Prostate gland (tissue), 2 donors: ENCODE measurements around the gene MAPK8IP3. TPM values are rescaled to one million over a fixed set of nuclear protein-coding genes. Genes with fewer than 3 reads are reported as not detected.

ENCODE experiments used
- DNase-seq: peaks from one replicate; pipeline ENCODE4 v3.0.0-alpha.2; 2019; ENCODE audit warnings: low spot score
- H3K27ac ChIP-seq, 2 donors: fragments of 200-600 bp; sonication (generic); 2 replicates each; pipeline ENCODE4 v1.5.1; 2017 to 2019
- H3K27me3 ChIP-seq: fragments of 200-600 bp; sonication (generic); replicated peaks from 2 replicates; pipeline ENCODE4 v1.5.1; 2019; ENCODE audit not compliant: insufficient read depth
- H3K36me3 ChIP-seq, 2 donors: fragments of 200-600 bp; sonication (generic); 1 replicate in 1 of 2; 2 replicates in 1 of 2; pipeline versions ENCODE4 v1.5.1 to v1.8.1; 2017 to 2019
- H3K4me1 ChIP-seq: fragments of 200-600 bp; sonication (generic); replicated peaks from 2 replicates; pipeline ENCODE4 v1.5.1; 2019
- H3K4me3 ChIP-seq, 2 donors: fragments of 200-600 bp; sonication (generic); 2 replicates each; pipeline ENCODE4 v1.5.1; 2017 to 2019
- H3K9me3 ChIP-seq: fragments of 200-600 bp; sonication (generic); 2 replicates; pipeline ENCODE4 v1.5.1; 2017
- POLR2A ChIP-seq: fragments of 450-650 bp; IDR thresholded peaks from one replicate; pipeline ENCODE4 v1.6.1; 2016; ENCODE audit warnings: antibody characterized with exemption, mild to moderate bottlenecking
- POLR2AphosphoS5 ChIP-seq: sonication (generic); formaldehyde crosslinking; IDR thresholded peaks from one replicate; pipeline ENCODE4 v1.6.1; 2017; ENCODE audit warnings: antibody characterized with exemption
- WGBS: methylation state at CpG from one replicate; pipeline ENCODE4 v1.1.5; 2018; 5-methylcytosine and 5-hydroxymethylcytosine counted together
- intact Hi-C: fragments of 100-400 bp; cut with DNase I; formaldehyde crosslinking; loops from one replicate; pipeline ENCODE4 v1.14.2; 2022
- total RNA-seq, 2 donors: library from RNA; depleted of rRNA; stranded (reverse); fragments of >200 nt; gene quantifications; one replicate each; pipeline ENCODE4 v1.1.0, GENCODE V29; 2016
- TF ChIP-seq, protein P1 (sequence below), 4 experiments: fragments of 200-600 bp in 2 of 4; fragments of 450-650 bp in 2 of 4; sonication (generic) in 2 of 4; IDR thresholded peaks; 1 replicate in 3 of 4; 2 replicates in 1 of 4; pipeline ENCODE4 v1.5.1; 2016 to 2019; ENCODE audit warnings: antibody characterized with exemption in 4 of 4, mild to moderate bottlenecking in 2 of 4, moderate library complexity in 2 of 4

The MAPK8IP3 gene
- total RNA-seq, 2 donors from 2014 or later: 56.0 to 157 TPM

DNA sequence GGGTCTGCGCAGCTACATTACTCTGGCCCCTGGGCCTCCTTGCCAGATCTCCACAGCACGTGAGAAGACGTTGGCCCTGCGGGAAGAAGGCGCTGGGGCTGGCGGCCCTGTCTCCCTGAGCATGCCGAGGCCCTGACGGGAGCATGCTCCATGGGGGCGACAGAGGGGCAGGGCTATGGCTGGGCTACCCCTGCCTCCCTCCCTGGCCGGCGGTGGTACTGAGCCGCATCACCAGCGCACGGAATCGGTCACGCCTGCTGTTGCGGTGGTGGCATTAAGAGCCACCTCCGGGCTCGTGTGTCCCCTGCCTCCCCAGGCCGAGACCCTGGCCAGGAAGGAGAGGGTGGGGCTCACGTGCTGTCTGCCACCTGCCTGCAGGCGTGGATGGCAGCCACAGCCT lies 28.1 kb downstream of the MAPK8IP3 start:
- no peaks in the 10 kb centered on the region for H3K4me1 ChIP-seq
- no peaks in the 10 kb centered on the region for H3K27me3 ChIP-seq
- intact Hi-C loops: no loop called here
- 83% methylated on average over 1 of the region's 22 CpGs for WGBS
- DNase-seq: no peak
- H3K27ac ChIP-seq: no peak overlapping the region
- no peaks in the 10 kb centered on the region for H3K9me3 ChIP-seq
- TF ChIP-seq POLR2AphosphoS5 (no peak), POLR2A (no peak)
- TF ChIP-seq, protein P1, sequence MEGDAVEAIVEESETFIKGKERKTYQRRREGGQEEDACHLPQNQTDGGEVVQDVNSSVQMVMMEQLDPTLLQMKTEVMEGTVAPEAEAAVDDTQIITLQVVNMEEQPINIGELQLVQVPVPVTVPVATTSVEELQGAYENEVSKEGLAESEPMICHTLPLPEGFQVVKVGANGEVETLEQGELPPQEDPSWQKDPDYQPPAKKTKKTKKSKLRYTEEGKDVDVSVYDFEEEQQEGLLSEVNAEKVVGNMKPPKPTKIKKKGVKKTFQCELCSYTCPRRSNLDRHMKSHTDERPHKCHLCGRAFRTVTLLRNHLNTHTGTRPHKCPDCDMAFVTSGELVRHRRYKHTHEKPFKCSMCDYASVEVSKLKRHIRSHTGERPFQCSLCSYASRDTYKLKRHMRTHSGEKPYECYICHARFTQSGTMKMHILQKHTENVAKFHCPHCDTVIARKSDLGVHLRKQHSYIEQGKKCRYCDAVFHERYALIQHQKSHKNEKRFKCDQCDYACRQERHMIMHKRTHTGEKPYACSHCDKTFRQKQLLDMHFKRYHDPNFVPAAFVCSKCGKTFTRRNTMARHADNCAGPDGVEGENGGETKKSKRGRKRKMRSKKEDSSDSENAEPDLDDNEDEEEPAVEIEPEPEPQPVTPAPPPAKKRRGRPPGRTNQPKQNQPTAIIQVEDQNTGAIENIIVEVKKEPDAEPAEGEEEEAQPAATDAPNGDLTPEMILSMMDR (IDR thresholded peaks at IDR 0.05): no peak
- no peak overlapping the region for H3K4me3 ChIP-seq
- H3K36me3 ChIP-seq: peaks cover 0 to 16% of the 10 kb centered on the region in 2 donors

DNA sequence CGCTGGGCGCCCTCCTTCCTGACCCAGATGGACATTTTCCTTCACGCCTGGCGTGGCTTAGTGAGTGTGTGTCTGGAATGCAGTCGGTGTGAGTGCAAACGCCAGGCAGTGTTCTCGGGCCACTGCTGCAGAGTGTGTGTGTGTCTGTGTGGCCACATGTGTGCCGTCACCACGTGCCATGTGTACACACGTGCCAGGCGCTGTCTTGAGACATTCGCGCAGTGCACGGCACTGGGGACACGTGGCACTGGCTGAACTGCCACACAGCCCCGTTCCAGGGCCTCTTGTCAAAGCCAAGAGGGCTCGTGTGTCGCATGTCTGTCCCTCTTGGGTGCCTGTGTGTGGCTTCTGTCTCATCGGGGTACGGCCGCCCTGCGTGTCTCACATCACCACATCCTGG lies 28.8 kb downstream of the MAPK8IP3 start:
- Histone ChIP-seq H3K36me3 (peaks cover 0 to 11% of the 10 kb centered on the region in 2 donors), H3K4me1 (no peaks in the 10 kb centered on the region), H3K9me3 (no peaks in the 10 kb centered on the region), H3K27ac (no peak overlapping the region), H3K27me3 (no peaks in the 10 kb centered on the region), H3K4me3 (no peak overlapping the region)
- no peak for TF ChIP-seq POLR2AphosphoS5
- TF ChIP-seq POLR2A: no peak
- TF ChIP-seq, protein P1 (IDR thresholded peaks at IDR 0.05): no peak
- no peak for DNase-seq
- intact Hi-C loops: no loop called here
- WGBS: 96% methylated on average over 21 of the region's 22 CpGs

DNA sequence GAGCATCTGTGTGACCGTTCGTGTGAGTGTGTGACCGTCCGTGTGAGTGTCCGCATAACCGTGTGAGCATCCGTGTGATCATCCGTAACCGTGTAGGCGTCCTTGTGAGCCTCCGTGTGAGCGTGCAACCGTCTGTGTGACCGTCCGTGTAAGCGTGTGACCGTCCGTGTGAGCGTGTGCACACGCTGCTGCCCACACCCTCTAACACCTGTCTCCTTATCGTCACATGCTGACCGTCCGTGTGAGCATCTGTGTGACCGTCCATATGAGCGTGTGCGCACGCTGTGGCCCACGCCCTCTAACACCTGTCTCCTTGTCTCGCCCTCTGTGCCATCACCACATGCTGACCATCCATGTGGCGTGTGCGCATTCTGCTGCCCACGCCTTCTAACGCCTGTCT lies 34.2 kb downstream of the MAPK8IP3 start:
- intact Hi-C loops: no loop called here

DNA sequence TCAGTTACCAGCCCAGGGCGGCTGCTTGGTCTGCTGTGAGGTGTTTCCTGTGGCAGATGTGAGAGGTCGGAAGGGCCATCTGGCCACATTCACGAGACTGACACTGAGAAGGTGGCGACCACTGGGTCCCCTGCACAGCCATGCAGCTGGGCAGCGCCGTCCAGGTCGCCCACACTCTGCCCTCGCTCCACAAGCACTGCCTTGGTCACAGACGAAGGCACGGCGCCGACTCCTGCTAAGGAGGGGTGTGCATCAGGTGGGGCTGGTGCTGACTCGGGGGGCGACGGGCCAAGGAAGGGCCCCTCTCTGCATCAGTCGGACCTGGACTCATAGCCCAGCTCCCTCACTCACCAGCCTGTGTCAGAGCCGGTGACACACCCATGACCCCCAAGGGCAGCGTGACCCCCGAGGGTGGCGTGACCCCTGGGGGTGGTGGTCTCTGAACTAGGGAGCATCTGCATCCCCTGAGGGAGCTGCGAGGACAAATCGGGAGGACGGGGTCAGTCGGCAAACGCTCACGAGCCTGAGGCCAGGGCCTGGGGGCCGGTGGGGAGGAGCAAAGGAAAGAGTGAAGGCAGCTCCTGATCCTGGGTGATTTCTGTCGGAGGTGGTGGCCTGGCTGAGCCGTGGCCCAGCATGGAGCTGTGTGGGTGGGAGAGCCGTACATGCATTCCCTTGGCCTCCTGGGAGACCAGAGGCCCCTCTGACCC lies 34.9 kb downstream of the MAPK8IP3 start:
- TF ChIP-seq POLR2A (no peak), POLR2AphosphoS5 (no peak)
- TF ChIP-seq, protein P1 (IDR thresholded peaks at IDR 0.05): no peak
- H3K4me1 ChIP-seq: no peaks in the 10 kb centered on the region
- WGBS: 90% methylated on average over 30 of the region's 30 CpGs
- H3K27me3 ChIP-seq: no peaks in the 10 kb centered on the region
- intact Hi-C loops: no loop called here
- no peak overlapping the region for H3K4me3 ChIP-seq
- no peak for DNase-seq
- H3K36me3 ChIP-seq: no peaks in the 10 kb centered on the region
- H3K9me3 ChIP-seq: no peaks in the 10 kb centered on the region
- H3K27ac ChIP-seq: no peak overlapping the region

More for the DNA sequence above, 34.2 kb downstream of the MAPK8IP3 start:
- 93% methylated on average over 33 of the region's 33 CpGs for WGBS
- Histone ChIP-seq H3K4me3 (no peak overlapping the region), H3K27ac (no peak overlapping the region), H3K36me3 (no peaks in the 10 kb centered on the region), H3K27me3 (no peaks in the 10 kb centered on the region), H3K4me1 (no peaks in the 10 kb centered on the region), H3K9me3 (no peaks in the 10 kb centered on the region)
- DNase-seq: no peak
- TF ChIP-seq POLR2A (no peak), POLR2AphosphoS5 (no peak)
- TF ChIP-seq, protein P1 (IDR thresholded peaks at IDR 0.05): no peak

DNA sequence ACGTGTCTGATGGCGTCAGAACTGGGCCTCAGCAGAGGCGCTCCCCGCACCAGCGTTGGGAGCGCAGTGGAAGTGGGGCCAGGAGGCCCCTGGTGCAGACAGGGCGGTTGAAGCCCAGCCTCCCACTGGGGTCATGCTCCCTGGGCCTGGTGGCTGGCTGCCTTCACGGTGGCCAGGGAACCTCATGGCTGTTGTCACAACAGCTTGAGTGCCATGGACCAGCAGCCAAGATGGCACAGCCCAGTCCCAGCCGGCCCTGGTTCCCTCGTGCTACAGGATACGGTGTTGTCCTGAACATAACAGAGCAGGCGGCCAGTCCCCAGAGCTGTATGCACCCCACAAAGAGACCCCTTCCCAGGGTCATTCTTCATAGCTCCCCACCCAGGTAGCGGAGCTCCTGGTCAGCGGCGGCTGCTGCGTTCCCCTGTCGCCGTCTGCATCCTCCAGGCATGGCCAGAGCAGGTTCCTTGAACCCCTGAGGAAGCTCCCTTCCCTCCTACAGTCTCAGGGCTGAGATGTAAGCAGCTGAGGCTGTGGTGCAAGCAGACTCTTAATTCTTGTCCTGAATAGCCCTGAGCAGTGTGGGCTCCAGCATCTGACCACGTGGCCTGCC lies 35.7 kb downstream of the MAPK8IP3 start:
- Histone ChIP-seq H3K36me3 (no peaks in the 10 kb centered on the region), H3K4me1 (no peaks in the 10 kb centered on the region), H3K4me3 (no peak overlapping the region), H3K27ac (no peak overlapping the region), H3K9me3 (no peaks in the 10 kb centered on the region), H3K27me3 (no peaks in the 10 kb centered on the region)
- intact Hi-C loops: no loop called here
- WGBS: 93% methylated on average over 18 of the region's 19 CpGs
- no peak for DNase-seq
- no peak for TF ChIP-seq POLR2A
- TF ChIP-seq POLR2AphosphoS5: no peak
- TF ChIP-seq, protein P1 (IDR thresholded peaks at IDR 0.05): no peak
